ACHN (cell line): ENCODE data around the gene NRXN2.

Source experiments
- DNase-seq: peaks from one replicate; pipeline ENCODE4 v3.0.0-alpha.2; 2015
- in situ Hi-C: cut with HindIII; loops from 2 replicates; pipeline ENCODE4 v1.10.0; 2017; ENCODE audit warnings: low sequenced_read_pairs, low pct_ligation_motif_present, low pct_unique_long_range_greater_than_20kb

Gene NRXN2

GRCh38 chr11:64594159-64594939, 128.6 kb downstream of the NRXN2 start:
- no peak for DNase-seq

DNA sequence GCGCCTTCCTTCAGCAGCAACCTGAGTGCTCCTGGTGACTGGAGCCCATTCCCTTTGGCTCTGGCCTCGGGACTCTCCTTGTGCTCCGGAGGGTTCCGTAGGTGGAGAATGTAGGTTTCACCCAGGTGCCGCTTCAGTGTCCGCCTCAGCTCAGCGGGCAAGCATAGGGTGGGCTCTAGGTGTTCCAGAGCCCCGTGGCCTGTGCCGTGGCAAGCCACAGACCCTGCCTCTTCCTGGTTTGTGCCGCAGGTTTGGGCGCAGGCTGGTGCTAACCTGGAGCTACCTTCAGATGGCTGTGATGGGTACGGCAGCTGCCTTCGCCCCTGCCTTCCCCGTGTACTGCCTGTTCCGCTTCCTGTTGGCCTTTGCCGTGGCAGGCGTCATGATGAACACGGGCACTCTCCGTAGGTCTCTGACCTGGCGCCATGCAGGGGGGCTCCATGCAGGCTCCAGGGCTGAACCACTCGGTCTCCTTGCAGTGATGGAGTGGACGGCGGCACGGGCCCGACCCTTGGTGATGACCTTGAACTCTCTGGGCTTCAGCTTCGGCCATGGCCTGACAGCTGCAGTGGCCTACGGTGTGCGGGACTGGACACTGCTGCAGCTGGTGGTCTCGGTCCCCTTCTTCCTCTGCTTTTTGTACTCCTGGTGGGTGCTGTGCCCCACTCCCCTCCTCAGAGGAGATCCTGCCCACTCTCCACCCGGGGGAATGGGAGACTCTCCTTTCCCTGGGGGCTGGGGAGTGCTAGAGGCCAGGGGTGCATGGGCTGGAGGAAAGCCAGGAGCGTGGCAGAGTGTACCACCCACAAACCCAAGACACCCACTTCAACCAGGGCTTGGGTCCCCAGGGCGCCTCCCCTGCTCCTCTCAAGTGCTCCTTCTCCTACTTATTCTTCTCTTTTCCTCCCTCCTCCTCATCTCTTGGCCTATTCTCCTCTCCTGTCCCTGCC, 129.6 kb downstream of the NRXN2 start:
- in situ Hi-C loops, result no loop called here
- DNase-seq, result no peak

More at GRCh38 chr11:64594159-64594939, 128.6 kb downstream of the NRXN2 start:
- in situ Hi-C loops, result no loop called here

GRCh38 chr11:64592656-64593055, 130.3 kb downstream of the NRXN2 start:
- in situ Hi-C loops, result no loop called here
- no peak for DNase-seq

DNA sequence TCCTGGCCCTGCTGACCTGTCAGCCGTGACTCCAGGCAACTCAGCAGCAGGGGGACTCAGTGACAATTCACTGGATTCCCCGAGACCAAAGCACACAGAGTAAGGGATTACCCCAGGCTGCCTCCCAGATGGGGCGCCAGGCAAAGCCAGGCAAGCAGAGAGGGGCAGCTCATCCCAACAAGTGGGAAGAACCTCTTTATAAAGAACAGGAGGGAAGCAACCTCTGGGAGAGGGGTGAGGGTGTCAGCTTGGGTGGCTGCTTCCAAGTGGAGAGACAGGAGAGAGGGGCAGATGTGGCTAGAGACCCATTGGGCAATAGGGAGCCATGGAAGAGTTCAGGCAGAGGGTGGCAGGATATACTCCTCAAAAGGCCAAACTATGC, 130.8 kb downstream of the NRXN2 start:
- in situ Hi-C loops, result no loop called here
- no peak for DNase-seq

DNA sequence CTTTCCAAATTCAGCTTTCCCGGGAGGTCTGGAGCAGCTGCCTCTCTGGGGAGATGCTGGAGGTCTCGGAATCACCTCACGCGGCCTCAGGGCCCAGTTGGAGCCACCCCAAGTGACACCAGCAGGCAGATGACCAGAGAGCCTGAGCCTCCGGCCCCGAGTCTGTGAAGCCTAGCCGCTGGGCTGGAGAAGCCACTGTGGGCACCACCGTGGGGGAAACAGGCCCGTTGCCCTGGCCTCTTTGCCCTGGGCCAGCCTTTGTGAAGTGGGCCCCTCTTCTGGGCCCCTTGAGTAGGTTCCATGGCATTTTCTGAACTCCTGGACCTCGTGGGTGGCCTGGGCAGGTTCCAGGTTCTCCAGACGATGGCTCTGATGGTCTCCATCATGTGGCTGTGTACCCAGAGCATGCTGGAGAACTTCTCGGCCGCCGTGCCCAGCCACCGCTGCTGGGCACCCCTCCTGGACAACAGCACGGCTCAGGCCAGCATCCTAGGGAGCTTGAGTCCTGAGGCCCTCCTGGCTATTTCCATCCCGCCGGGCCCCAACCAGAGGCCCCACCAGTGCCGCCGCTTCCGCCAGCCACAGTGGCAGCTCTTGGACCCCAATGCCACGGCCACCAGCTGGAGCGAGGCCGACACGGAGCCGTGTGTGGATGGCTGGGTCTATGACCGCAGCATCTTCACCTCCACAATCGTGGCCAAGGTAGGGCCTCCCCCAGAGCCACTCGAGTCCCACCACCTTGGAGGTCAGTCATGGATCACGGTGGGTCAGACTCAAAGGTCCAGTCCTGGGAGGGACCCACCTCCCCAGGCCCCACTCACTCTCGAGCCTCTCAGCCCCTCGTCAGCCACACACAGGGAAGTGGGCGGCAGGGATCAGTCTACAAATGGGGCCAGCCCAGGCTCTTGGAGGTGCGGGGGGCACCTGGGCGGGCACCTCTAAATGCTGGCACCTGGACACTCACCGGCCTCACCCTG, 131.5 kb downstream of the NRXN2 start:
- no peak for DNase-seq
- in situ Hi-C loops, result no loop called here

GRCh38 chr11:64590763-64591221, 132.2 kb downstream of the NRXN2 start, which contains the start of gene SLC22A12:
TSS of gene SLC22A12 (plus strand) at chr11:64591220. CDS start at chr11:64591557, 337 bp downstream.
- no peak for DNase-seq
- in situ Hi-C loops, result no loop called here

- in situ Hi-C loops, result no loop called here
- DNase-seq, result no peak
Measured at GRCh38 chr11:64588701-64589100, 134.3 kb downstream of the NRXN2 start.

DNA sequence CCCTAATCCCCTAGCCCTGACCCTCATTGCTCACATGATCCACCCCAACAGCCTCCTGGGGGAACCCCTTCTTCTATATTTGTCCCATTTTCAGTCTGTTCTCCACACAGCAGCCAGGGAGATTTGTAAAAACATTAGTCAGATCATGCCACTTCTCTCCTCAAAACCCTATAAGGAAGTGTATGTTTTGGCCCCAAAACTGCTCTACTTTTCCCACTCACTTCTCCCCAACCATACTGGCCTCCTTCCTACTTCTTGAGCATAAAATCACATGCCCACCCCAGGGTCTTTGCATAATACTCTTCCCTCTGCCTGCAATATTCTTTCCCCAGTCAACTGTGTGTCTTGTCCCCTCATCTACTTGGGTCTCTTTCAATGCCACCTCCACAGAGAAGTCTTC, 136.6 kb downstream of the NRXN2 start:
- DNase-seq, result no peak
- in situ Hi-C loops, result no loop called here

DNA sequence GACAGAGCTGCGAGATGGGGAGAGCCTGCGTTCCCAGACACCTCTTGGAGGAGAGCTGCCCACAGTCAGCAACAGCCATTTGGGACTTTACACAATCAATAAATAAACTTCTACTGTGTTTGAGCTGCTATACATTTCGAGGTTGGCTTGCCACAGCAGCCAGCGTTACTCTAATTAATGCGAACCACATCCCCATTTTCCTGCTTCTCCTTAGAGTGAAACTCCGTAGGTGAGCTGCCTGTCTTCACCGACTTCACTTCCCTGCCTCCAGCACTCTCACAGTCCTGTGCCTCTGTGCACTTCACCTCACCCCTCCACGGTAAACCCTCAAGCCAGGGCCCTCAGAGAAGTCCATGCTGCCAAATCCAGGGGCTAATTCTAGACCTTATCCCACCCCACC, 137.8 kb downstream of the NRXN2 start:
- in situ Hi-C loops, result no loop called here
- no peak for DNase-seq

DNA sequence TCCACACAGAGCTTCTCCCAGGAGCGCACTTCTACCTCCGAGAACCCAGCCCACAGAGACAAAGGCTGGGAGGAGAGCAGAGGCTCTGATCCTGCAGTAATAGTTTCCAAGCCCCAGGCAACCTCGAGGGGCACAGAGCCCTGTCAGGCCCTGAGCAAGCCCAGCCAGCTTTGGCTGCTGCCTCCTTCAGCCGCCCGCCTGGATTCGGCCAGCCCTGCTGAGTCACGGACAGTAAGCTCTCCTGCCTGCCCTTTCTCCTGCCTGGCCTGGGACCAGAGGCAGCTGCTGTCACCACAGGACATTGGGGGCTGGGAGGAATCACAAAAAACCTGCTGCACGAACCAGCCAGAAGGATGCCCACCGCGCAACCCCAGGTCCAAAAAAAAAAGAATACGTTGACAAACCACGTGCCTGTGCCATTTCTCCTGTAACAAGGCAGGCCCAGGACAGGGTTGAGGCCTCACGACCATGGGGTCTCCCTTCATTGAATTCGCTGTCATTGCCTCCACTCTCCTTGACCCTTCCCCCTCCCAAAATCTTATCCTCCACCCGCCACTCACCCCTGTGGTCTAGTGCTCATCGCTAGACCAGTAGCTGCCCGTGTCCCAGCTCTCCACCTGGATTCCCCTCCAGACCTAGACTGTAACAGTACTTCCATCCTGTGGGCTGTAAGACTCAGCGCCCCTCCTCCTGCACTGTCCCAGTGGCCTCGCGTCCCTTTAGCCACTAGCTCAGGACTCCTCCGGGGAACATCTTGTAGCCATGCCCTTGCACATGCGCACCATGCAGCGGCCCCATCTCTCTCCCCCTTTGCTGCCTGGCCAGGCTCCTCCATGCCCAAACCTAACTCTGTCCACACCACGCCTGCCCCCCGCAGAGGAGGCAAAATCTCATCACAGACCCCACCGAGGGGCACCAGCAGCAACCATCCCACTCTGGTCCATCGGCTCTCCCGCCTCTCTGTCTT, 139.4 kb downstream of the NRXN2 start:
- in situ Hi-C loops, result no loop called here
- no peak for DNase-seq

- in situ Hi-C loops, result no loop called here
- DNase-seq, result no peak
Measured at GRCh38 chr11:64582885-64583284, 140.1 kb downstream of the NRXN2 start.

GRCh38 chr11:64581057-64581523, 141.9 kb downstream of the NRXN2 start:
- DNase-seq, result no peak
- in situ Hi-C loops, result no loop called here

GRCh38 chr11:64580412-64580811, 142.6 kb downstream of the NRXN2 start:
- DNase-seq, result no peak
- in situ Hi-C loops, result no loop called here

- in situ Hi-C loops, result no loop called here
- no peak for DNase-seq
Measured at GRCh38 chr11:64577202-64577601, 145.8 kb downstream of the NRXN2 start.

GRCh38 chr11:64572143-64572542, 150.9 kb downstream of the NRXN2 start:
- in situ Hi-C loops, result no loop called here
- DNase-seq, result no peak

DNA sequence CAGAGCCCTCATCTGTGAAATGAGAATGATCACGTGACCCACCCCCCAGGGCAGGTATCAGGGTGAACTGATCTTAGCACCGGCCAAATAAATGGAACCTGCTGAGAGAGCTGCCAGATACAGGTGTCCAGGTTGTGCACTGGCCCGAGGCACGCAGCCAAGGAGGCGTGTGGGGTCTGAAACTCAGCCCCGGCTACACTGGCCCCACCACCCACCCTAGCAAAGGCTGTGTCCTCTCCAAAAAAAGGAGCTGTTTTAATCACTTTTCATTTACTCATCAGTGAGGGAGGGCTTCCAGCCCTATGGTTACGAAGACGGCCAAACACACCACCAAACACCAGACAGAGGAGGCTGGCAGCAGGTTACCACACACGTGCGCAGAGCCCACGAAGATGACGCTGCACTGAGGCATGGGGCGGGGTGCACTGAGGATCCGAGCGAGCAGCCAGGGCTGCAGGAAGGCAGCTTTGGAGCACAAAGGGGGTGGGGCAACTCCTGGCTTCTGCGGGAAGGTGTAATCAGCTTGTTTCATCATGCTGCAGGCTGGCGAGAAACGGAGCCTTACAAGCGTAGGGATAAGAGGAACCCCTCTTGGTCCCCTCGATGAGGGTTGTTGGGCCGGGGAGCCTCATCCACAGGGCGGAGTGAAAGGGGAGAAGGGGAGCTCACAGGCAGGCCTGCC, 151.4 kb downstream of the NRXN2 start:
- DNase-seq, result no peak
- in situ Hi-C loops, result no loop called here

DNA sequence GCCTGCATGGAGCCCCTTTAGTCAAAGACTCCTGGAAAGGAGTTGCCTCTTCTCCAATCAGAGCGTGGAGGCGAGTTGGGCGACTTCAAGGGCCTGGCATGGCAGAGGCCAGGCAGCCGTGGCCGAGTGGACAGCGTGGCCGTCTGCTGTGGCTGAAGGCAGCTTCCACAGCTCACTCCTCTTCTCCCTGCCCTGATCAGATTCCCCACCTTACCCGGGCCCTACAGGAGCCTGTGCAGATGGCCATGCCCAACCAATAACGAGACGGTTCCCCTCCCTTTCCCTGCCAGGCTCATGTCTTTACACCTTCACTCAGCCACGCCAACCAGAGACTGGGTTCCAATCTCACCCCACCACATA, 152.0 kb downstream of the NRXN2 start:
- no peak for DNase-seq
- in situ Hi-C loops, result no loop called here
